ENCODE results near the gene GALNT9. TPM values are rescaled to one million over a fixed set of nuclear protein-coding genes. Genes with fewer than 3 reads are reported as not detected.

Gene GALNT9
- total RNA-seq (2022; extraction: Qiagen RNA extraction) = 2.8 to 6.3 TPM (median 4.7 TPM) in 5 replicates

DNA sequence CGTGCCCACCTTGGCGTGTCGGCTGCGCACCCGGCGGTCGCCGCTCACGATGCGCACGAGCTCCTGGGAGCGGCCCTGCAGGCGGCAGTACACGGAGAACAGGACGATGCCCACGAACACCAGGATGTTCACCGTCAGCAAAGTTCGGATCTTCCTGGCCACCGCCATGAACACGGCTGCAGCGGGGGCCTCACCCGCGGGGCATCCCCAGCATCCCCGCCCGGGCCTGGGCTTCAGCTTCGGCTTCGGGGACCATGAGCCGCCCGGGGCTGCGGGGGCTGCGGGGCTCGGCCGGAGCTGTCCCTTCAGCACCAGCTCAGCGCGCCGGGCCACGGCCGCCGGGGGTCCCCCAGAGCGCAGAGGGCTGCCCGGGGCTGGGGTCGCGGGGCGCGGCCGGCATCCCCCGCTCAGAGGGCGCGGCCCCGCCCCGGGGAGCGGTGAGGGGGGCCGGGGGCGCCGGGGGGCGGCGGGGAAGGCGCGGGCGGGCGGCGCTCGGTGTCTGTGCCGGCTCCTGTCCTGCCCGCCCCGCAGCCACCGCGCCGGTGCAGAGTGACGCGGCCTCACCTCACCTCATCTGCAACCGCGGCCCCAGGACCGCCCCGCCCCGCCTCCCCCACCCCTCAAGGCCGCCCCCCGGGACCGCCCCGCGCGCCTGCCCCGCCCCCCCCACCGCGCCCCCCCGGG lies at the start of gene GALNT9:
GALNT9 (minus strand) TSS at position 554 of the 684 bp plus-strand sequence; CDS start at position 168, 386 bp downstream.

Other genes with a start within 250 kb of the GALNT9 start
- gene DDX51, start 185.3 kb downstream of the GALNT9 start, total RNA-seq (2022; extraction: Qiagen RNA extraction) = 19.4 to 29.4 TPM (median 26.5 TPM) in 5 replicates
- gene NOC4L, start 185.1 kb downstream of the GALNT9 start, total RNA-seq (2022; extraction: Qiagen RNA extraction) = 37.9 to 60.3 TPM (median 57.7 TPM) in 5 replicates
- gene FBRSL1, start 160.6 kb upstream of the GALNT9 start, total RNA-seq (2022; extraction: Qiagen RNA extraction) = 70.8 to 104 TPM (median 90.5 TPM) in 5 replicates

All from A549 treated with Mapracorat at 1 μM for 4 hours (cell line).